HG03139 (cell line): ENCODE measurements around the gene OLFM2.
"Not testable (repeated sequence)": the region's sequence is repeated elsewhere in the genome, so short reads cannot be mapped to it uniquely, and the experiment has no call there.

Experiments
- ATAC-seq: cut with Tn5 transposase; IDR thresholded peaks from one replicate; pipeline ENCODE4 v1.9.1; 2021; ENCODE audit not compliant: unreplicated experiment

The OLFM2 gene

DNA sequence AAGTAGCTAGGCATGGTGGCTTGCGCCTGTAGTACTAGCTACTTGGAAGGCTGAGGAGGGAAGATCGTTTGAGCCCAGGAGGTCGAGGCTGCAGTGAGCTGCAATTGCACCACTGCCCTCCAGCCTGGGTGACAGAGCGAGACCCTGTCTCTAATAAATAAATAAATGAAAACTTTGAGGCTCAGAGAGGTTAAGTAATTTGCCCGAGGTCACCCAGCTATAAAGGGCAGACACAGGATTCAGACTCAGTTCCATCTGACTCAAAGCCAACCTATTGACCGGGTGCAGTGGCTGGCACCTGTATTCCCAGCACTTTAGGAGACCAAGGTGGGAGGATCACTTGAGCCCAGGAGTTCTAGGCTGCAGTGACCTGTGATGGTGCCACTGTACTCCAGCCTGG, 7.4 kb upstream of the OLFM2 start:
- no peak for ATAC-seq

DNA sequence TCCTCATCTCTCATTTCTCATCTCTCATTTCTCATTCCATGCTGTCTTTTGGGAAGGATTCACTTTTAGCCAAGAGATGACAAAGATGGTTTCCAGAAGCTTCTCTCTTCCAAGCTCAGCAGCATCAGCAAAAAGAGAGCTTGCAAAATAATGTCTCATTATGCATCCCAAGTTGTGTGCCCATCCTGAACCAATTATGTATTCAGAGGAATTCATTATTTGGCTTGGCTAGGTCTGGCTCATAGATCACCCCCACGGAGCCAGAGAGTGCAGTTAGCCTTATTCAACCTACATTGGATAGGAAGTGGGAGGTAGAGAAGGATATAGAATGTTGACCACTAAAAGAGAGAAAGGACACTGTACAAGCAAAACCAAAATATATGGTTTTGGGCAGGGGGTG, 5.4 kb upstream of the OLFM2 start:
- ATAC-seq = no peak

DNA sequence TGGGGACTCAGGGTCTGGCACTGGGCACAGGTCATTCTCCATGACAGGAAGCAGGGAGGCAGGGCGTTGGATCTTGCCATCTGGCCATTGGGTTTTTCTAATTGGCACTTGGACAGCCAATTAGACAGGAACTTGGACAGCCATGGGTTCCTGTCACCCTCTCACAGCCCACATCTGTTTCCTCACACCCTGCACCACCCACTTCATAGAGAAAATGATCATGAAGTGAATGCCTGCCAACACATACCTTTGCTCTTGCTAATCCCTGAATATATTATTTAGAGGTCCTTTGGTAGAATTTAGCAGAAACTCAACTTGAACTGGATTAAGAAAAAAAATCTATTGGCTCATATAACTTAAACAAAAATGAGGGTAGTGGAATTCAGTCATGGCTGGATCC, 4.9 kb upstream of the OLFM2 start:
- ATAC-seq = no peak

DNA sequence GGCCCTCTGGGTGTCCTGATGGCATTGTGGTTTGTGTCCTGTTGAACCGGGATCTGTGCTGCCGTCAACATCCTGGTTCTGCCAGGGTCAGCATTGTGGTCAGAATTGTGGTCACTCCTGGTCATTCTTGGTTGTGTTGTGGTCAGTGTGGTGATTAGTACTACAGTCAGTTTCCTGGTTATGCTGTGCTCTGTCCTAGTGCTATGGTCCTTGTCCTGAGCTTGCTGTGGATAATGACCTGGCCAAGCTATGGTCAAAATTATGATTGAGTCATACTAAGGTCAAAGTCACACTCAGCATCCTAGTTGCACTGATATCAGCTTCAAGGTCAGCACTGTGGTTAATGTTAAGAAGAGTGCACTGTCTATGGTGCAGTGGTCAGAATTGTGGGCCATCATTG, 4.5 kb upstream of the OLFM2 start:
- no peak for ATAC-seq

DNA sequence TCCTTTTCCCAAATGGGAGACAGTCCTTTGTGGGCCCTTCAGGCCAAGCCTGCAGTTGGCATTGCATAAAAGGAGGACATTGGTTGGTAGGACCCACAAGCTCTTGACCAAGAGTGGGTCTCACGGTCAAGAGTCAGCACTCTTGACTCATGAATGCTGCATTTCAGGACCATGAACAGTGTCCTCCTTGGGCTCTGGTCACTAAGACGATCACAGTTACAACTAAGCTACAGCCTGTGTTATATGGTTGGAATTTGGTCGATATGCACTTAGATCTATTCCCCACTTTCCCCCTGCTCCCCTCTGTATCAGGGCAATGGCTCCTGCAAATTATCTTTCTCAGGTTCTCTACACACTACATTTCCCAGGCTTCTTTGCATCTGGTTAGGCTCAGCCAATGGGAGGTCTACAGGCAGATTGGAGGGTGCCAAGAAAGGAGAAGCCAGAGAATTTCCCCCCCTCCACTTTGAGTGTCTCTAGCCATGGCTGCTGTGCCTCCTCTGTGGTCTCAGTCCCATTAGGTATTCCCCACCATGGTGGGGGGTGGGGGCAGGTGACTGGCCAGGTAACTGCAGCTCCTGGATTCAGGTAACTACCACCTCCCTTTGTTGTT, 3.1 kb upstream of the OLFM2 start:
- no peak for ATAC-seq

DNA sequence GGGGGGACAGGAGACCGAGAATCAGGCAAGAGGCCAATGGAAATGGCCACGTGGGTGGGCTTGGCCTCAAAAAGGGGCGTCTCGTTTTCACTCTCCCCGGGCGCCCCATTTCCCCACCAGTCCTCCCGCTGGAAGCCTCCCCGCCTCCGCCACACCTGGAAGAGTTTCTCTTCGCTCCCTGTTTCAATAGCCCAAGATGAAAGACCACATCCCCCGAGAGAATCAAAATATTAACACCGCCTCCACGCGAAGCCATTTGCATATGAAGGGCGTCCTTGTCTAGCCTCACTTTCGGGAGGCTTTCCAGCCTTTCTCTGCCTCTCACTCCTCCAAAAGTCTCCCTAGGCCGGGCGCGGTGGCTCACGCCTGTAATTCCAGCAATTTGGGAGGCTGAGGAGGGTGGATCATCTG, 691 bp upstream of the OLFM2 start:
- no peak for ATAC-seq

DNA sequence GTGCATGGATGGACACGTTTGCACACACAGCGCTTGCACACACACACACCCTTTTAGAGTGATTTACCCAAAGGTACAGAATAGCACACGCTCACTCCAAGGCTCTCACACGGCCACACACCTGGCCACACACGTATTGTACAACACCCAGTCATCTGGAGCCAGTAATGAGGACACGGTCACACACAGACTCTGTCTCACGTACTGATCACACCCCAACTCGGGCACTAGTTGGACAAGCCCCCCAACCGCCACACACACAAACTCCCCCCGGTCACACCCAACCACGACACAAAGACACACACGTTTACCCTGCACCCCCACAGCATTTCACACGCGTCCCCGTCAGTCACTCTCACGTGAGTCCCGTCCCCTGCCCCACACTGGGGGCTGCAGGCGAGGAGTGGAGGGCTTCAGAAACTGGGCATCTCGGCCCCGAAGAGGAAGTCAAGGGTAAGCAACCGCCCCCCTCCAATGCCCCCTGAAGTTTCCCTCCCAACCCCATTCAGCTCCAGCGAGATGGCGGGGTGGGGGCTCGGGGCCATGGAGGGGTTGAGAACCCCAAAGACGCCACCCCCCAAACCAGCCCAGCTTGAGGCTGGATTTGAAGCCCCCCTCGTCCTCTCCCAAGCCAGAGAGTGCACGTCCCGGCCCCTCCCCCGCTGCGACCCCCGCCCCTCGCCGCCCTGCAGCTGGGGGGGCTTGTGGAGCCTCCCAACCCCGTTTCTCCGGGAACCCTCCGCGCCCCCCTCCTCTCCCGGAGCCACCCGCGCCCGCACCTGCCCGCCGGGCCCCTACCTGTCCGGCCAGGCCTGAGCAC, 599 bp downstream of the OLFM2 start:
- ATAC-seq = no peak

DNA sequence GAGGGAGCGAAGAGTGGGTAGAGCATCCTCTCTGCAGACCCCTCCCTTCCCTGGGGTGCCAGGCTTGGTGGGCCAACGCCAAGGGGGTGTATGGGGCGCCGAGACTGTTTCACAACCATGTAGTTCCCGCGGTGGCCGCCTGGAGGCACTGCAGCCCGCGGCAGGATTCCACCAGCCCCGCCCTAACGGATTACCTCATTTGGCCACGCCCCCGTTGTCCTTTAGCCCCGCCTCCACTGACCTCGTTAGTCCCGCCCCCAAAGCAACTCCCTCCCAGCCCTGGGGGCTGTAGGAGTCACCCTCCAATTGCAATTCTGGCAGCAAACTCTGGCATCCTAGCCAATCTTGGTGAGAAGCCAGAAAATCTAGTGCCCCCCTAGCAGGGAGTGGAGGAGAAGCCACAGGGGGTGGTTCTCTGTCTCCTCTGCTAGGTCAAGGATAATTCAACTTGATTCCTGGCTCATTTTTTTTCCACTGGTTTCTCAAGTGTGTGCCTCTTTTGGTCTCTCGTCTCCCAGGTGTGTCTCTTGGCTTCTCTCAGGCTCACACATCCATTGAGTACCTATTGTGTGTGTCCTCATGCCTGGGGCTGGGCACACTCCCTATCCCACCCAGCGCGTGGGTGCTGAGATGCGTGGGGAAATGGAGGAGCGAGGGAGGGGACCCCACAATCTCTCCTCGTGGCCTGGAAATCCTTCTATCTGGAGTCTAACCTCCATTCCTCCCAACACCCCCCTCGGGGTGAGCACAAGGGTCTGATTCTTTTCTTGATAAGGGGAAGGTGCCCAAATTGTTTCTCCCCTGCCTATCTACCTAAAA, 2.0 kb downstream of the OLFM2 start:
- ATAC-seq = no peak

DNA sequence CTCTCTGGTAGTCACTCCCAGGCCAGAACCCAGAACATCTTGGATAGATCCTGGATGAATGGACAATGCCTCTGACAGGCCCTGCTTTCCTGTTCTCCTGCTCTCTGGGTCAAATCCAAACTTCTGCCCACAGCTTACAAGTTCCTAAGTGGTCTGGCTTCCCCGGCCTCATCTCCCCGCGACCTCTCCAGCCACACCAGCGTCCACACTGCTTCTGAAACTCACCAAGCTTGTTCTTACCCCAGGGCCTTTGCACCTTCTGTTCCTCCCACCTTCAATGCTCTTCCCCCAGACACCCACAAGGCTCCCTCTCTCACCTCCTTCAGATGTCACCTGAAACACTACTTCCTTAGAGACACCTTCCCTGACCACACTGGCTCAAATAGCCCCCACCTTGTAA, 3.5 kb downstream of the OLFM2 start:
- no peak for ATAC-seq

DNA sequence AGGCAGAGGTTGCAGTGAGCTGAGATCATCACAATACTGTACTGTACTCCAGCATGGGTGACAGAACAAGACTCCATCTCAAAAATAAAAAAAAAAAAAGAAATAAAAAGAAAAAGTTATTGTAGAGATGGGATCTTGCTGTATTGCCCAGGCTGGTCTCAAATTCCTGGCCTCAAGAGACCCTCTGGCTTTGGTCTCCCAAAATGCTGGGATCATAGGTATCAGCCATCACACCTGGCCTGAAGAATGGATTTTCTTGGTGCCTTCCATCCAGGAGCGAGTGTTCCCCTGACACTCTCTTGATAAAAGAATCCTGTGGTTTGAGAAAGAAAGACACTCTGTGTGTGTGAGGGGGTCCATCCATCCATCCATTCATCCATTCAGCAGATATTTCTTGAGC, 4.7 kb downstream of the OLFM2 start:
- no peak for ATAC-seq

DNA sequence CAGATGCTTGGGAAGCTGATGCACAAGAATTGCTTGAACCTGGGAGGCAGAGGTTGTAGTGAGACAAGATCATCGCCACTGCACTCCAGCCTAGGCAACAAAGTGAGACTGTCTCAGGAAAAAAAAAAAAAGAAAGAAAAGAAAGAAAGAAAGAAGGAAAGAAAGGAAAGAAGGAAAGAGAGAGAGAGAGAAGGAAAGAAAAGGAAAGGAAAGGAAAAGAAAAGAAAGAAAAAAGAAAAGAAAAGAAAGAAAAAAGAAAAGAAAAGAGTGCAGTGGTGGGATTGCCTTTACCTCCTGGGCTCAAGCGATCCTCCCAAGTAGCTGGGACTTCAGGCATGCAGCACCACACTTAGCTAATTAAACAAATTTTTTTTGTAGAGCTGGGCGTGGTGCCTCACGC, 12.9 kb downstream of the OLFM2 start:
- no peak for ATAC-seq

DNA sequence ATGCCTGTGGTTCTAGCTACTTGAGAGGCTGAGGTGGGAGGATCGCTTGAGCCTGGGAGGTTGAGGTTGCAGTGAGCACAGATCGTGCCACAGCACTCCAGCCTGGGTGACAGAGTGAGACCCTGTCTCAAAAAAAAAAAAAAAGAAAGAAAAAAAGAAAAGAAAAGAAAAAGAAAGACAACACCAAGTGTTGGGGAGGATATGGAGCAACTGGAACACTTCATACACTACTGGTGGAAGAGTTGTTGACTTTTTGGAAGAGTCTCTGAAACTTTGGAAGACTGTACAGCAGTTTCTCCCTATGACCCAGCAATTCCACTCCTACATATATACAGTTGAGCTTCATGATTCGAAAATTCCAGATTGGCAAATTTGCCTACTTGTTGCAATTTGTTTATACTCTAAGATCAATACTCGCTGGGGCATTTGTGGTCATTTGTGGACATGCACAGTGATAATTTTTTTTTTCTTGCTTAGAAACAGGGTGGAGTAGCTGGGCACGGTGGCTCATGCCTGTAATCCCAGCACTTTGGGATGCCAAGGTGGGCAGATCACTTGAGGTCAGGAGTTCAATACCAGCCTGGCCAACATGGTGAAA, 13.4 kb downstream of the OLFM2 start:
- not testable (repeated sequence) for ATAC-seq

DNA sequence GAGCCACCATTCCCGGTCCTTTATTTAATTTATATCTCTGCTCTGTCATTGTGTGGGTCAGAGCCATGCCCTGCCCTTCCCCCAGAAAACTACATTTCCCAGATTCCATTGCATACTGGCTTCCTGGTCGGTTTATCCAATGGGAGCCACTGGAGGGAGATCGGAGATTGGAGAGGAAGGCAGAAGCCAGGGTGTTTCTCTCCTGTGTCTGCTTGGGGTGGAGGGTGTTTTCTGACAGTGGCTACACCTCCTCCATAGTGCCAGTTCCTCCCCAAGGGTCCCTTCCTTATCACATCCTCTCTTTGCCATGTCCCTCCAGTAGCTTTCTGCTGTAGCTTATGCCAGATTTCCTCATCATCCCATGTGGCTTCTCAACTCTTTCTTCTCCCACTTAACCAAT, 19.0 kb downstream of the OLFM2 start:
- no peak for ATAC-seq

DNA sequence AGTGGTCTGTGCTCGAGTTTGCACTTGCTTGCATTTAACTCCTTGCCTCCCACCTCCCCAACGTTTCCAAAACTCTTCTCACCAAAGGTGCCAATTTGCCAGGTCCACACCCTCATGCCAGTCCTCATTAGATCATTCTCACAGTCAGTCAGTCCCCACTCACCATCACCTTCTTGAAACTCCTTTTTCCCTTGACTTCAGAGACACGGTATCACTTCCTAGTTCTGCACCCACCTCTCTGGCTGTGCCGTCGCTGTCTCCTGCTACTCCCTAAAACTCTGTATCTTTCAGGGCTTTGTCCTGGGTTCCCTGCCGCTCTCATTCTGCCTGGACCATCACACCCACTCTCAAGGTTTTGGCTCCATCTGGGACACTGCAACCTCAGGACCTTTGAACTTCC, 19.6 kb downstream of the OLFM2 start:
- no peak for ATAC-seq

DNA sequence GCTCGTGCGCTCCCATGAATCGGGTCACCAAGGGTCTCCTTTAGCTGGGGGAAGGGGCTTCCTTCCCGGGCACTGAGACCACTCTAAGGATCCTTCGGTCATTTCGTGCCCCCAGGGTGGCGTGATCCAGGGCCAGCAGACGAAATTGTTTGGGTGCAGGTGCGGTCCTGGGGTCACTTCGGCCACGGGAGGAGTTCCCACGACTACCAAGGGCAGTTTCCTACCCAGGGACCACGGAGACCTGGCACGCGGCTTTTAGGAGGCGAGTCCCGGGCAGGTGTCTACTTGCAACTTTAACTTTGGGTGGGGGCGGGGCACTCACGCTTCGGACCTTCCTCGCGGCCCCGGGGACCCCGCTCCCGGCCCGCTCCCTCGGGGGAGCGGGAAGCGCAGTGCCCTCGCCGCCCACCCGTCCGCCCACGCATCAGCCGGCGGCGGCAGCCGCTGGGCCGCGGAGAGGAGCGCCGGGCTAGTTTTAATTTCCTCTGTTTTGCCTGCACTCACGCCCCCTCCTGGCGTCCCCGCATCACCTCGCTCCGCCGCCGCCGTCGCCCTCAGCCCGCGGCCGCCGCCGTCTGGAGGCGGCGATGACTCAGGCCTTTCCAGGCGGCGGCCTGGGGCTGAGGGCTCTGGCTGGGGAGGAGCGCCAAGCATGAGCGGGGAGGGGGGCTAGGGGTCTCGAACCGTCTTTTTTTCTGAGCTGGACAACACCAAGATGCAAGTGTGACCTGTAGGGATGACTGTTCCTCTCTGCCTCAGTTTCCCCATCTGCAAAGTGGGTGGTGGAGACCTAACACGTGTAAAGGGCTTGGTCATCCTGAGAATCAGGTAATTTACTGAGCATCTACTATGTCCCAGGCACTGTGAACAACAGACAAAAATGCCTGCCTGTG, 21.8 kb downstream of the OLFM2 start:
- no peak for ATAC-seq

DNA sequence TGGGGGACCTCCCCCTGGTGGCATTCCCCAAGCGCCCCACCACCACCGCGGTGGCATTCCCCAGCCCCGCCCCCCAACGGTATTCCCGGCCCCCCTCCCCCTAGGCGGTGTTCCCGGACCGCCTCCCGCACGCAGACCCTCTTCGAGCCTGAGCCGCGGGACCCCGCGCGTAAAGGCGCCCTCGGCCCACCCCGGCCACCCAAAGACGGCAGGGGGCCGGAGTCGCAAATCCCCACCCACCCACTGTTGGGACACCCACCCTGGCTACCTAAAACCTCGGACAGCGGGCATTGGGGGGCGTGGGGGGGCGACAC, 22.4 kb downstream of the OLFM2 start:
- no peak for ATAC-seq

DNA sequence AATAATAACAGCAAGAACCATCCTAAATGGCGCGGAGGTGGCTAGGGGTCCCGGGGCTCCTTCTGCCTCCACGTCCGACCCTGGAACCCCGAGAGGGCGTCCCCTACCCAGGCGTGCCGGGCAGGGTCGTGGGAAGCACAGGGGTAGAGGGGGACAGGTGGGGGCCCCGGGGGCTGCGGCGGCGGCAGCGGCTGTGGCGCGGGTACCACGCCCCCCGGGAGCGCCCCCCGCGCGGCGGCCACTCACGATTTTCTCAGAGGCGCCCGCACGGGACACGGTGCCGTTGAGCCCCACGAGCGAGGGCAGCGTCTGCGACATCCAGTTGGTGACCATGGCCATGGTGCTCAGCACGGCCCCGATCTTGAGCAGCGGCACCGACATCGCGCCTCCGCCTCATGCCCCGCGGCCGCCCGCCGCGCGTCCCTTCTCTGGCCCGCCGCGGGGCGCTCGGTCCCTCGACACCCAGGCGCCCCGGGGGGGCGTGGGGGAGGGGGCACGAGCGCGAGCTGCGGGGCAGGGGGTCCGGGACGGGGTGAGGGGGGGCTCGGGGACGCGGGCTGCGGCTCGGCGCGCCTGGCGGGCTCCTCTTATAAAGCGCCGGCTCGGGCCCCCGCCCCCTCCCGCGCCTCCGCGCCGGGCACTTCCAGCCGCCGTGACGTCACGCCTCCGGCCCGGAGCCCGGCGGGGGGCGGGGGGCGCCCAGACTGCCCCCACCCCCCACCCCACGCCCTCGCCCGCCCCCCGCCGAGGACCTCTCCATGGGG, 22.9 kb downstream of the OLFM2 start:
- no peak for ATAC-seq

DNA sequence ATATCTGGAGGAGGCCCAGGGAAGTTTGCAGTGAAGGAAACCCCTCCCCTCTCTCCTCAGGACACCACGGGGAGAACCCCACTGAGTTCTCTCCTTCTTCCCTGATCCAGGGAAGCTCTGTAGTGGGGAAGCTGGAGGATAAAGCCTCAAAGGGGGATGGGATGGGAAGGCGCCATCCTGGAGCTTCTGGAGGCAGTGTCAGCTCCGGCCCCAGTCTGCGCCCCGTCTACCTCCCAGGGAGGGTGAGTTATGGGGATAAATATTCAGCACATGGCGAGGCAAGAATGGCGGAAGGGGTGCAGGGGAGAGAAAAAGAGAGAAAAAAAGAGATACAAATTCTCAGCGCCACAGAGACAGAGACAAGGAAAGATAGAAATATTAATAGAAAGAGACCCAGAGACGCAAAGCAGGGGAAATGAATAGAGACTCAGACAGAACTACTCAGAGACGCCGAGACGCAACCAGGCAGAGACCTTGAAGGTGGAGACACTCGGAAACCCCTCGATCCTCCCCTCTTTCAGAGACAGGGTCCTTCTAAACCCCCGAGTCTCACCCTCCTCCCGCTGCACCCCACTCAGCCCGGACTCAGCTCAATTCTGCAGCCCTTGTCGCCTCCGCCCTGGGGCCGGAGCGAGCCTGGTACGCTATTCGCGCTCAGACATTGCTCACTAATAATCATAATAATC, 23.6 kb downstream of the OLFM2 start:
- no peak for ATAC-seq

DNA sequence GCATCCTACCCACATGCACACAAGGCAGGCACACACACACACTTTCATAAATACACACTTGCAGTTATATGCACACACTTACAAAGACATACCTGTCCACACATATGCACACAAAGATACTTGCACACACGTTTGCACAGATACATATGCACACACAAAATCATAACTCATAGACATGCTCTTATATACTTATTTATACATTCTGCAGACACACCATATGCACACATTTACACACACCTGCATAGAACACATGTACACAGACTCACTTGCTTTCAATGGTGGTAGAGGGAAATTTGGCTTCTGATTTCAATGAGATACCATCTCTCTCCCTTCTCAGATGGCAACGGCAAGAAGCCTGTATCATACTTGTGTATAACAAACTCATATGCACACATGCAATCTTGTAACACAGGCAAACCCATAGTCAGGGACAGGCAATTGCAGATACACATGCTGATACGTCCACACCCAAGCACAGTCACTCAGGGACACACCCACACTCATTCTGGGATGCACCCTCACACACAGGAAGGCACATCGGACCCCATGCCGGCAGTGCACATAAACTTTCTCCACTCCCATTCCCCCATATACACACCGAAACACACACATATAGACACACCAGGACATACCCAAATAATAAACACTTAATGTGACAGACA, 24.7 kb downstream of the OLFM2 start:
- no peak for ATAC-seq
